A549 (cell line): Measurements from ENCODE around the gene INPP4B. TPM values are rescaled to one million over a fixed set of nuclear protein-coding genes. Genes with fewer than 3 reads are reported as not detected.
A peak's percentile ranks its signal among the peaks of the same experiment; 100 is the strongest.

ENCODE experiments used
- ATAC-seq, 2 experiments: fragments of 200-7000 bp in 1 of 2; fragments of >200 bp in 1 of 2; cut with Nextera tagmentation in 1 of 2; cut with Tn5 transposase in 1 of 2; 3 replicates each; pipeline versions ENCODE4 v1.8.0 to v1.9.1; 2018 to 2020; ENCODE audit warnings: mild to moderate bottlenecking in 1 of 2, moderate library complexity in 1 of 2
- CTCF ChIA-PET: fragments of 300-600 bp; sonication (Branson Sonifier 250); formaldehyde crosslinking; extraction: SDS; loops from one replicate; lab custom pipeline; 2021; ENCODE audit warnings: antibody characterized with exemption, inconsistent platforms; lab: Yijun Ruan, JAX
- POLR2A ChIA-PET: fragments of 350-600 bp; formaldehyde crosslinking; extraction: SDS; loops from one replicate; lab custom pipeline; 2021; ENCODE audit warnings: antibody characterized with exemption, inconsistent platforms; lab: Yijun Ruan, JAX
- DNase-seq, 2 experiments: peaks; one replicate each; pipeline versions ENCODE4 v3.0.0 to v3.0.0-alpha.2; 2011 to 2016; ENCODE audit warnings: low read depth in 1 of 2, low spot score in 1 of 2
- FAIRE-seq: peaks from 2 replicates; lab custom pipeline; 2011; peaks lifted over from hg19 to GRCh38; lab: Jason Lieb, UNC
- H3K27ac ChIP-seq, 2 experiments: fragments of >200 bp; sonication (Bioruptor Twin); formaldehyde crosslinking; 3 replicates each; pipeline ENCODE4 v1.5.1; 2016 to 2017
- H3K4me1 ChIP-seq: fragments of >200 bp; sonication (Bioruptor Twin); formaldehyde crosslinking; 3 replicates; pipeline ENCODE4 v1.6.1; 2016
- H3K4me2 ChIP-seq: fragments of >200 bp; sonication (Bioruptor Twin); formaldehyde crosslinking; 3 replicates; pipeline ENCODE4 v1.6.1; 2016
- H3K4me3 ChIP-seq: fragments of >200 bp; sonication (Bioruptor Twin); formaldehyde crosslinking; 3 replicates; pipeline ENCODE4 v1.5.1; 2016
- H3K9me3 ChIP-seq: fragments of >200 bp; sonication (Bioruptor Twin); formaldehyde crosslinking; 3 replicates; pipeline ENCODE4 v1.6.1; 2016
- BCL3 ChIP-seq: fragments of >200 bp; sonication (Bioruptor Twin); formaldehyde crosslinking; IDR thresholded peaks from 3 replicates; pipeline ENCODE4 v1.6.1; 2016
- CHD4 ChIP-seq: fragments of 200-600 bp; sonication (generic); IDR thresholded peaks from 2 replicates; pipeline ENCODE4 v1.6.1; 2016; ENCODE audit warnings: antibody characterized with exemption, mild to moderate bottlenecking, borderline replicate concordance
- EHF ChIP-seq: fragments of 250-450 bp; sonication (Bioruptor Pico); IDR thresholded peaks from 2 replicates; pipeline ENCODE4 v1.5.0; 2020; ENCODE audit warnings: mild to moderate bottlenecking
- EHMT2 ChIP-seq: fragments of 200-600 bp; sonication (generic); IDR thresholded peaks from 2 replicates; pipeline ENCODE4 v1.6.1; 2016; ENCODE audit warnings: antibody characterized with exemption, low read depth, mild to moderate bottlenecking, moderate library complexity
- ESRRA ChIP-seq: fragments of 150-350 bp; IDR thresholded peaks from 2 replicates; pipeline ENCODE4 v1.6.1; 2014; ENCODE audit warnings: mild to moderate bottlenecking, low read length, borderline replicate concordance
- FOSL2 ChIP-seq, 2 experiments: fragments of 450-650 bp in 1 of 2; fragments of >200 bp in 1 of 2; sonication (Bioruptor Twin) in 1 of 2; formaldehyde crosslinking; IDR thresholded peaks; 2 replicates each; pipeline versions ENCODE4 v1.5.0 to v1.6.1; 2016 to 2020; ENCODE audit warnings: mild to moderate bottlenecking in 1 of 2, moderate library complexity in 1 of 2
- FOXS1 ChIP-seq: fragments of 250-450 bp; sonication (Bioruptor Pico); IDR thresholded peaks from 2 replicates; pipeline ENCODE4 v1.5.0; 2020; ENCODE audit warnings: mild to moderate bottlenecking, moderate library complexity
- JUNB ChIP-seq: fragments of >200 bp; sonication (Bioruptor Twin); formaldehyde crosslinking; IDR thresholded peaks from 2 replicates; pipeline ENCODE4 v1.6.1; 2016
- KDM1A ChIP-seq: fragments of 200-600 bp; sonication (generic); IDR thresholded peaks from 2 replicates; pipeline ENCODE4 v1.6.1; 2016; ENCODE audit warnings: low read depth, mild to moderate bottlenecking
- KDM5A ChIP-seq: fragments of 200-600 bp; sonication (generic); IDR thresholded peaks from 2 replicates; pipeline ENCODE4 v1.6.1; 2016; ENCODE audit warnings: antibody characterized with exemption, mild to moderate bottlenecking
- MAFK ChIP-seq: fragments of 450-650 bp; IDR thresholded peaks from 2 replicates; pipeline ENCODE4 v1.6.1; 2014; ENCODE audit not compliant: partially characterized antibody
- PHF8 ChIP-seq: fragments of 200-600 bp; sonication (generic); IDR thresholded peaks from 2 replicates; pipeline ENCODE4 v1.6.1; 2016; ENCODE audit warnings: low read depth, mild to moderate bottlenecking, antibody characterized with exemption, moderate library complexity, borderline replicate concordance
- POLR2A ChIP-seq: IDR thresholded peaks from 2 replicates; pipeline ENCODE4 v1.6.1; 2012; ENCODE audit warnings: mild to moderate bottlenecking, low read length
- POLR2AphosphoS2 ChIP-seq: conservative IDR thresholded peaks from 2 replicates; pipeline ENCODE4 v1.6.1; 2012; ENCODE audit warnings: low read length, improper control_type of control experiment, inconsistent platforms
- RAD21 ChIP-seq, 2 experiments: fragments of >200 bp in 1 of 2; sonication (Bioruptor Twin) in 1 of 2; formaldehyde crosslinking in 1 of 2; IDR thresholded peaks in 1 of 2; conservative IDR thresholded peaks in 1 of 2; 2 replicates in 1 of 2; 3 replicates in 1 of 2; pipeline ENCODE4 v1.6.1; 2012 to 2018; ENCODE audit warnings: inconsistent platforms in 1 of 2
- RARB ChIP-seq: fragments of 250-450 bp; sonication (Bioruptor Pico); IDR thresholded peaks from 2 replicates; pipeline ENCODE4 v1.8.0; 2021; ENCODE audit warnings: mild to moderate bottlenecking, moderate library complexity
- RFX5 ChIP-seq: fragments of 450-650 bp; IDR thresholded peaks from 2 replicates; pipeline ENCODE4 v1.7.1; 2014; ENCODE audit warnings: antibody characterized with exemption, mild to moderate bottlenecking, moderate library complexity
- SREBF2 ChIP-seq: fragments of 450-650 bp; IDR thresholded peaks from 2 replicates; pipeline ENCODE4 v1.6.1; 2014; ENCODE audit warnings: mild to moderate bottlenecking, moderate library complexity
- TFCP2L1 ChIP-seq: fragments of 250-450 bp; sonication (Bioruptor Pico); IDR thresholded peaks from 2 replicates; pipeline ENCODE4 v1.5.0; 2021; ENCODE audit warnings: mild to moderate bottlenecking
- ZFP36 ChIP-seq: fragments of 450-650 bp; IDR thresholded peaks from 2 replicates; pipeline ENCODE4 v1.6.1; 2014; ENCODE audit warnings: borderline replicate concordance; ENCODE audit not compliant: partially characterized antibody
- ZSCAN20 ChIP-seq: fragments of 250-450 bp; sonication (Bioruptor Pico); IDR thresholded peaks from 2 replicates; pipeline ENCODE4 v1.8.0; 2022; ENCODE audit warnings: mild to moderate bottlenecking, moderate library complexity
- WGBS: methylation state at CpG from one replicate; pipeline ENCODE4 v1.1.6; 2017; ENCODE audit errors: missing lambda C conversion rate; 5-methylcytosine and 5-hydroxymethylcytosine counted together
- polyA plus RNA-seq, 4 experiments: library from polyadenylated mRNA; depleted of rRNA in 3 of 4; stranded (reverse); fragments of >200 nt; fragmentation: RNase III in 1 of 4; extraction: RNeasy Plus Mini Kit Qiagen cat#74134 plus additional on column Dnase treatment in 1 of 4; gene quantifications; 2 replicates in 3 of 4; 3 replicates in 1 of 4; pipeline ENCODE4 v1.2.3, GENCODE V29; 2011 to 2017
- TF ChIP-seq, protein P1 (sequence below): IDR thresholded peaks from 2 replicates; pipeline ENCODE4 v1.6.1; 2012

The INPP4B gene
- polyA plus RNA-seq, 2 of the 4 experiments (the other 2 are of a cell fraction) = 7.2 to 14.9 TPM

GRCh38 chr4:142379277-142380051, 466.6 kb downstream of the INPP4B start:
- CTCF ChIA-PET = no interaction called here
- WGBS = 49% methylated on average over 4 of the region's 4 CpGs
- FAIRE-seq (no peak), DNase-seq (peak in 1 of 2 experiments; percentile 21), ATAC-seq (peak; percentile 53 to 54; a peak in 3 of 6 replicates)
- peak overlapping the region; percentile 38 for H3K4me2 ChIP-seq
- H3K4me3 ChIP-seq = no peak overlapping the region
- H3K9me3 ChIP-seq = no peaks in the 10 kb centered on the region
- H3K27ac ChIP-seq = peak overlapping the region; percentile 26 to 78
- no peak for TF ChIP-seq FOSL2 (IDR thresholded peaks at IDR 0.05)
- peak; percentile 32; the same call in 1 of the 2 replicates for TF ChIP-seq FOSL2 (CRISPR knock-in tag; IDR thresholded peaks at IDR 0.05)
- no peak for TF ChIP-seq POLR2A
- peaks cover 27% of the 10 kb centered on the region for H3K4me1 ChIP-seq
- POLR2A ChIA-PET = interaction anchor here (1.2 kb wide), 1 partner anchor 26 kb away, joined by 3 read pairs; no protein-coding TSS in a partner anchor

DNA sequence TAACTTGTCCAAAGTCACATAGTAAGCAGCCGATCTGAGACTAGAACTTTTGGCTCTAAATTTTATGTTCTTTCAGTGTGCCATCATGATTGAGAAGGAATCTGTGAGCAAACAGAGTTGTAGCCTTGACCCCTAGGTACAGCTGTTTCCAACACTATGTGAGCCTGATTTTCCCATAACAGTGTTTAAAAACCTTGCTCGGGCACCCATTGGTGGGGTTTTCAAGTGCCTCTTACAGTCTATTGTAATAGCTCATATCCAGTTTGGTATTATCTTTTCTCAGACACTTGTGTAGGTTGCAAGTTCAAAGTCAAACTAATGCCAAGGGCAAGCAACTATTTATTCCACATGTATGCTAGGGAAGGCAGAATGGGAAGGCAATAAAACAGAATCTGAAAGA, 467.9 kb downstream of the INPP4B start:
- Histone ChIP-seq H3K4me1 (peaks cover 34% of the 10 kb centered on the region), H3K9me3 (no peaks in the 10 kb centered on the region), H3K4me3 (no peak overlapping the region), H3K27ac (peak overlapping the region; percentile 20 to 78; a peak in 2 of 6 replicates), H3K4me2 (no peak overlapping the region)
- WGBS = 95% methylated on average over 2 of the region's 2 CpGs
- no peak for ATAC-seq
- DNase-seq = no peak
- no peak for FAIRE-seq
- ChIA-PET POLR2A (no interaction called here), CTCF (no interaction called here)
- TF ChIP-seq PHF8 = no peak
- no peak for TF ChIP-seq RARB (CRISPR knock-in tag)
- TF ChIP-seq, protein P1, sequence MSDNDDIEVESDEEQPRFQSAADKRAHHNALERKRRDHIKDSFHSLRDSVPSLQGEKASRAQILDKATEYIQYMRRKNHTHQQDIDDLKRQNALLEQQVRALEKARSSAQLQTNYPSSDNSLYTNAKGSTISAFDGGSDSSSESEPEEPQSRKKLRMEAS = no peak
- no peak for TF ChIP-seq MAFK
- TF ChIP-seq TFCP2L1 (CRISPR knock-in tag) = no peak
- no peak for TF ChIP-seq CHD4
- no peak for TF ChIP-seq JUNB
- TF ChIP-seq RFX5 = no peak
- no peak for TF ChIP-seq ZSCAN20

- CTCF ChIA-PET = no interaction called here
- DNase-seq = no peak
- H3K27ac ChIP-seq = no peak overlapping the region
- H3K4me1 ChIP-seq = peaks cover 36% of the 10 kb centered on the region
- TF ChIP-seq RFX5 (no peak), KDM1A (no peak), ZFP36 (no peak), EHMT2 (no peak), KDM5A (no peak), SREBF2 (no peak), RAD21 (conservative IDR thresholded peaks at IDR 0.05 in 1 of 2, IDR thresholded peaks at IDR 0.05 in 1 of 2) (no peak), ESRRA (no peak), BCL3 (no peak), POLR2A (no peak), RARB (CRISPR knock-in tag) (no peak), FOXS1 (no peak), POLR2AphosphoS2 (no peak), EHF (no peak)
- TF ChIP-seq, protein P1 = no peak
- TF ChIP-seq, all 56 proteins: peak for 0
- FAIRE-seq (no peak), ATAC-seq (no peak)
- H3K4me3 ChIP-seq = no peak overlapping the region
- H3K9me3 ChIP-seq = no peaks in the 10 kb centered on the region
- 83% methylated on average over 3 of the region's 3 CpGs for WGBS
- POLR2A ChIA-PET = no interaction called here
- H3K4me2 ChIP-seq = no peak overlapping the region
Measured at GRCh38 chr4:142377342-142378091, 468.6 kb downstream of the INPP4B start.
